Body of pancreas (tissue), 4 donors: ENCODE results near the gene FUT8.

ENCODE experiments used
- CTCF ChIP-seq, 7 experiments: fragments of 450-650 bp in 4 of 7; fragments of 200-600 bp in 3 of 7; sonication (generic) in 3 of 7; IDR thresholded peaks; one replicate each; pipeline ENCODE4 v1.5.1; 2016 to 2019; ENCODE audit warnings: antibody characterized with exemption in 7 of 7
- POLR2A ChIP-seq, 3 donors: fragments of 450-650 bp; IDR thresholded peaks; one replicate each; pipeline ENCODE4 v1.6.1; 2016; ENCODE audit warnings: antibody characterized with exemption in 3 of 3, mild to moderate bottlenecking in 2 of 3

DNA sequence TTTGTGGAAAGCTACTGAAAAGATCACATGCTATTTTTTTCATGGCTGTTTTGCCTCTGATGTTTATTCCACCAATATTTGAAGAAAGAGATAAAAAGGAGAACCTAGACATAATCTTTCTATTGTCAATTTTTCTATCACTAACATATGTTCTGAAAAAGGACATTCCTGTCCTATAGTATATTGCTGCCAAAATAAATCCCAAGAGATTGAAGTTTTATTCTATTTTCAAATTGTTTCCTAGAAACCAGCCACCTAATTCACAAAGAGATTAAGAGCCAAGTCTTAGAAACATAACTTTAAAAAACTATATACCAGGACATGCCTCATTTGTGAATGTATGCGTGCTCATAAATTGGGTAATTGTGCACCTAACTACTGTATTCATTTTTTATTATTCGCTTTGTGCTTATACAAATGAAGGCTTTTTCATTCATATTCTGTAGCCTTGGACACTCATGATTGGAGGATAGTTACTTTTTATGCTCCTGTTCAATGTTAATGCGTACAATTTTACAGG lies 200.7 kb downstream of the FUT8 start:
- no peak for TF ChIP-seq CTCF (IDR thresholded peaks at IDR 0.05)
- TF ChIP-seq POLR2A (IDR thresholded peaks at IDR 0.05): no peak
